GM12872 (cell line): ENCODE results near the gene PTPRE.

Experiments
- CTCF ChIP-seq: IDR thresholded peaks from 3 replicates; pipeline ENCODE4 v1.5.1; 2011; ENCODE audit warnings: low read depth, mild to moderate bottlenecking, low read length, moderate library complexity; ENCODE audit not compliant: insufficient read depth

PTPRE gene

GRCh38 chr10:128060341-128061250 is 153.7 kb downstream of the PTPRE start:
- no peak for TF ChIP-seq CTCF

- TF ChIP-seq CTCF, result no peak
These were observed 154.7 kb downstream of the PTPRE start for GRCh38 chr10:128061306-128062300.

- no peak for TF ChIP-seq CTCF
These were observed 155.5 kb downstream of the PTPRE start for GRCh38 chr10:128062331-128062880.

- TF ChIP-seq CTCF, result no peak
These were observed 156.1 kb downstream of the PTPRE start for GRCh38 chr10:128062881-128063563.

GRCh38 chr10:128063736-128064107 is 156.8 kb downstream of the PTPRE start:
- TF ChIP-seq CTCF, result no peak

- TF ChIP-seq CTCF, result no peak
These were observed 157.4 kb downstream of the PTPRE start for GRCh38 chr10:128064108-128064969.
